HFFc6 (cell line): Measurements from ENCODE around the gene PTPRK. TPM values are rescaled to one million over a fixed set of nuclear protein-coding genes. Genes with fewer than 3 reads are reported as not detected.

Experiments
- DNase-seq: peaks from one replicate; pipeline ENCODE4 v3.0.0-alpha.2; 2018
- H3K27ac Mint-ChIP-seq: 2 replicates; pipeline ENCODE4 v1.8.0; 2020; ENCODE audit warnings: mild to moderate bottlenecking, mixed read lengths
- H3K27me3 Mint-ChIP-seq: 2 replicates; pipeline ENCODE4 v1.8.0; 2021; ENCODE audit warnings: mild to moderate bottlenecking, moderate library complexity, mixed read lengths; ENCODE audit not compliant: insufficient read depth
- H3K36me3 Mint-ChIP-seq: 2 replicates; pipeline ENCODE4 v1.8.0; 2021; ENCODE audit warnings: low read depth, mixed read lengths
- H3K4me1 Mint-ChIP-seq: 2 replicates; pipeline ENCODE4 v1.8.0; 2020; ENCODE audit warnings: low read depth, mixed read lengths
- H3K4me3 Mint-ChIP-seq: 2 replicates; pipeline ENCODE4 v1.8.0; 2020; ENCODE audit warnings: mild to moderate bottlenecking, moderate library complexity, mixed read lengths
- H3K9me3 Mint-ChIP-seq: 2 replicates; pipeline ENCODE4 v1.8.0; 2020; ENCODE audit warnings: mild to moderate bottlenecking, mixed read lengths
- CTCF ChIP-seq: fragments of 200-600 bp; sonication (generic); IDR thresholded peaks from 2 replicates; pipeline ENCODE4 v1.5.0; 2021; ENCODE audit warnings: antibody characterized with exemption, mild to moderate bottlenecking
- total RNA-seq, 6 experiments: library from RNA; stranded (reverse); fragmentation: NEBNext Ultra II Directional; extraction: Animal tissue kit (Norgen Biotek cat#: 25700); gene quantifications; 2 replicates in 1 of 6; 3 replicates in 5 of 6; pipeline ENCODE4 v1.2.3, GENCODE V29; 2021

Gene PTPRK
- total RNA-seq, 6 experiments from 2014 or later, result 92.8 to 104 (median 97.3) TPM

DNA sequence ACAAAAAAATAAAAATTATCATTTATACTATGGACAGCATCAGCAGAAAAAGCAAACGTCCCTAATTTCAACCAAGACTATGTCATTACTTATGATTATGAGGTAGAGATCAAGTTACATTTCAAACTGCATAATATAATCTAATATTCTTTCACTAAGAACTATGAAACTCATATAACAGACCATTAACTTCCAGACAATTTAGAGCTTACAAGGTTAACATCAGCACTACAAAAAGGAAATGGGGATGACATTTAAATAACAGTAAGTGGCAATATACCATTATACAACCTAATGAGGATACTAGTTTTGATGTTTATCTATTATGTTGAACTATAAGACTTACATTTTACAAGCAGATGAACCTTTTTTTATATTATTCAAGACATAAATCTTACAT is 358.6 kb downstream of the PTPRK start:
- no peak for TF ChIP-seq CTCF
- H3K4me1 Mint-ChIP-seq, result peaks cover 11% of the 10 kb centered on the region
- no peak overlapping the region for H3K4me3 Mint-ChIP-seq
- H3K27ac Mint-ChIP-seq, result no peak overlapping the region
- no peaks in the 10 kb centered on the region; the same call in 1 of the 2 replicates for H3K27me3 Mint-ChIP-seq
- H3K36me3 Mint-ChIP-seq, result peaks cover 5% of the 10 kb centered on the region; the same call in 1 of the 2 replicates
- H3K9me3 Mint-ChIP-seq, result no peaks in the 10 kb centered on the region
- DNase-seq, result no peak

DNA sequence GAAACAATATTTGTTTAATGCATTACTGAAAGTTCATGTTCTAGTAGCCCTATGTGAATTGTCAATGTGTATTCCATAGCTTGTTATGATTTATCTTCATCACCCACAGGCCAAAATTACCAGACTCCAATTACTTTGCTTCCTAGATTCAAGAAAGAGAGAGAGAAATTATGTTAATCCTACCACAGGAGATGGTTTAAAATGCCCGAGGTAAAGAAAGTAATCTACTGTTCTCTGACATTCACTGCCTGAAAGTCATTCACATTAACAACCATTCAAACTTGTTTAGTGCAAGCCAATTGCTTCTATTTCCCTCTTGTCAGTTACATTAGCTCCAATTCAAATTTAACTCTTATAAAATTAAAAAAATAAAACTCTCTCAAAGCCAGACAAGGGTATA is 359.1 kb downstream of the PTPRK start:
- no peak for DNase-seq
- Mint-ChIP-seq H3K27ac (no peak overlapping the region), H3K4me1 (peaks cover 11% of the 10 kb centered on the region), H3K36me3 (peaks cover 5% of the 10 kb centered on the region; the same call in 1 of the 2 replicates), H3K27me3 (no peaks in the 10 kb centered on the region; the same call in 1 of the 2 replicates), H3K4me3 (no peak overlapping the region), H3K9me3 (no peaks in the 10 kb centered on the region)
- no peak for TF ChIP-seq CTCF

DNA sequence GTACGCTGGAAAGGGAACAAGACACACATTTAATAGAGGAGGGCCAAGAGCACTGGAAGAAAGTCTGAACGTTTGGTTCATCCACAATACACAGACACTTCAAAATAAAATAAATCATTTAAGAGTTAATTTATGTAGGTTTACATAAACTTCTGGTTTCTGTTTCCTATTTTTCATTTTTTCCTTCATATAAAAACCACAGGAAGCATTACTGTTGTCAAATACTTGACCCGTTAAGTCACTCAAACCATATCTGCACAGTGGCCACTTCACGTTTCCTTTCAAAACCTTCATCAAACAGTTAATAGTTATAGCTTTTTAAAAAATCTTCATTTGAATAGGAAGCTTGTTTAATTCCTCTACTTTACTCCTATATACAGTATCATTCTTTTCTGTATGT is 361.9 kb downstream of the PTPRK start:
- no peak for DNase-seq
- Mint-ChIP-seq H3K27ac (no peak overlapping the region), H3K4me1 (peaks cover 11% of the 10 kb centered on the region), H3K9me3 (no peaks in the 10 kb centered on the region), H3K27me3 (no peaks in the 10 kb centered on the region), H3K36me3 (peaks cover 5% of the 10 kb centered on the region; the same call in 1 of the 2 replicates), H3K4me3 (no peak overlapping the region)
- TF ChIP-seq CTCF, result no peak

DNA sequence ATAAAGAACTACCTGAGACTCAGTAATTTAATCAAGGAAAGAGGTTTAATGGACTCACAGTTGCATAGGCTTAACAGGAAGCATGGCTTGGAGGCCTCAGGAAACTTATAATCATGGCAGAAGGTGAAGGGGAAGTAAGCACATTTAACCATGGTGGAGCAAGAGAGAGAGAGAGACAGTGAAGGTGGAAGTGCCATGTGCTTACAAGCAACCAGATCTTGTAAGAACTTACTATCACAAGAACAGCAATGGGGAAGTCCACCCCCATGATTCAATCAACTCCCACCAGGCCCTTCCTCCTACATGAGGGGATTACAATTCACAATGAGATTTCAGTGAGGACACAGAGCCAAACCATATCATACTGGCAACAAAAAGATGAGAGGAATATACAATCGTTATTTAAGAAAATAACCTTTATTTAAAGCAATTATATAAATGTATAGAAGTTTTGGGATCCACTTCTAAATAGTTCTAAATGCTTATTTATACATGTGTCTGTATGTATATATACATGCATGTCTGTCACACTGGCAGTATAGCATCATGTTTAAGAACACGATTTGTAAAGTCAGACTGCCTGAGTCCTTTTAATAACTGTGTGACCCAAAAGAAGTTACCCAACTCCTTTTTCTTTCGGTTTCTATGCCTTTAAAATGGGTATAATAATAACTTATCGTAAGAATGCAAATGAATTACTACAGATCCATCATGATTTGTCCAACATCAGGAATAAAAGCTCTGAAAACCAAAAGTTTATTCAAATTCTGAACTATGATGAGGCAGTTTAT is 363.9 kb downstream of the PTPRK start:
- H3K27ac Mint-ChIP-seq, result no peak overlapping the region

DNA sequence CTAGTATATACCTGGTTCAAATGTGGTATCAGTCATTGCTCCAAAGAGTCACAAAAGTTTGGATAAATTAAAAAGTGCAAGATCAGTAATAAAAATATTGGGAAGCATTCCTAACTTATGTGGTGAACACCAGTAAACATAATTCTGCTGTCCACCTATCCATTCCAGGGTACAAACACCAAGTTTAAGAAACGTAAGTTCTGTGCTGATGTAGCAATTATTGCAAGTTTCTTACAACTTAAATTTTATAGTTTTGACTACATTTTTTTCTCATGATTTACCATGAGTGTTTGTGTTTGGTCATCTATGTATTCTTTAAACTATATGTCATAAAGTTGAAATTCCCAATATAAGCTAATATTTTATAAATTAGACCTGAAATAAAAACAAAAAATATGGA is 364.6 kb downstream of the PTPRK start:
- no peak for TF ChIP-seq CTCF
- no peak overlapping the region for H3K4me3 Mint-ChIP-seq
- H3K4me1 Mint-ChIP-seq, result peaks cover 14% of the 10 kb centered on the region
- DNase-seq, result no peak
- H3K27ac Mint-ChIP-seq, result no peak overlapping the region; the same call in 1 of the 2 replicates
- no peaks in the 10 kb centered on the region for H3K27me3 Mint-ChIP-seq
- H3K9me3 Mint-ChIP-seq, result no peaks in the 10 kb centered on the region
- H3K36me3 Mint-ChIP-seq, result peaks cover 5% of the 10 kb centered on the region; the same call in 1 of the 2 replicates

More for the DNA sequence above, 363.9 kb downstream of the PTPRK start:
- DNase-seq, result no peak
- H3K36me3 Mint-ChIP-seq, result peaks cover 5% of the 10 kb centered on the region; the same call in 1 of the 2 replicates
- no peaks in the 10 kb centered on the region for H3K27me3 Mint-ChIP-seq
- no peak for TF ChIP-seq CTCF
- H3K9me3 Mint-ChIP-seq, result no peaks in the 10 kb centered on the region
- peaks cover 11% of the 10 kb centered on the region for H3K4me1 Mint-ChIP-seq
- no peak overlapping the region for H3K4me3 Mint-ChIP-seq
